ENCODE results near the gene SYCP2.

- TF ChIP-seq CTCF (IDR thresholded peaks at IDR 0.05; ENCODE audit: low read length), result no peak
- TF ChIP-seq EZH2 (optimal IDR thresholded peaks at IDR 0.05; ENCODE audit: low read depth, low read length), result no peak
Observed at GRCh38 chr20:59938696-59939051, 5.2 kb upstream of the SYCP2 start.
